ENCODE results near the gene DPEP3. TPM values are rescaled to one million over a fixed set of nuclear protein-coding genes. Genes with fewer than 3 reads are reported as not detected.

The DPEP3 gene
- total RNA-seq (under 1 TPM; 0.40 to 0.51 TPM), polyA plus RNA-seq (under 1 TPM in 1 of 2 donors, not detected in 1; 0.16 TPM)
- long read RNA-seq, donor 1 = 0 reads
- long read RNA-seq, donor 2 = 0 reads
- long read RNA-seq, donor 3 = 0 reads
- long read RNA-seq, donor 4 = 0 reads
- long read RNA-seq, donor 5 = 0 reads

- no peak within 1 kb of the TSS for H3K27ac ChIP-seq (ENCODE audit: low read depth in 1 of 2, low read length in 1 of 2)
- H3K9ac ChIP-seq (ENCODE audit: insufficient read depth in 1 of 2, low read length in 2 of 2) = no peak within 1 kb of the TSS
- no peak for TF ChIP-seq CTCF (IDR thresholded peaks at IDR 0.05; ENCODE audit: control extremely low read depth, extremely low read depth)
- peaks cover 0 to 4% (median 0%) of the 10 kb centered on the region in 5 donors for H3K4me1 ChIP-seq (ENCODE audit: control insufficient read depth in 5 of 5, insufficient read depth in 5 of 5, low read length in 5 of 5)
- no peak within 1 kb of the TSS for H3K4me3 ChIP-seq
- H3K9me3 ChIP-seq (ENCODE audit: control insufficient read depth in 4 of 4, insufficient read depth in 3 of 4, low read length in 3 of 4) = no peaks in the 10 kb centered on the region
- 66 to 70% methylated on average over 59 to 62 of the region's 62 CpGs for WGBS, 2 donors
- H3K27me3 ChIP-seq (ENCODE audit: control insufficient read depth in 3 of 3, insufficient read depth in 3 of 3, low read length in 2 of 3) = no peaks in the 10 kb centered on the region
- DNase-seq = no peak
- H3K36me3 ChIP-seq (ENCODE audit: control insufficient read depth in 4 of 4, insufficient read depth in 4 of 4, low read length in 4 of 4) = no peaks in the 10 kb centered on the region
- no peak for ATAC-seq (ENCODE audit: insufficient read depth, low FRiP score)
Measured at GRCh38 chr16:67979955-67980678, at the start of gene DPEP3. Gene DPEP3 (minus strand): TSS chr16:67980499. CDS start chr16:67980380, 119 bp downstream.

GRCh38 chr16:68028996-68029395, 48.7 kb upstream of the DPEP3 start:
- ATAC-seq (ENCODE audit: insufficient read depth, low FRiP score) (no peak), DNase-seq (no peak)
- WGBS, 2 donors = 95 to 97% methylated on average over 3 of the region's 3 CpGs
- Histone ChIP-seq H3K27ac (ENCODE audit: low read depth in 1 of 2, low read length in 1 of 2) (no peak overlapping the region), H3K36me3 (ENCODE audit: control insufficient read depth in 4 of 4, insufficient read depth in 4 of 4, low read length in 4 of 4) (peaks cover 0 to 15% (median 9%) of the 10 kb centered on the region in 4 donors), H3K9me3 (ENCODE audit: control insufficient read depth in 4 of 4, insufficient read depth in 3 of 4, low read length in 3 of 4) (no peaks in the 10 kb centered on the region), H3K4me3 (no peak overlapping the region), H3K27me3 (ENCODE audit: control insufficient read depth in 3 of 3, insufficient read depth in 3 of 3, low read length in 2 of 3) (no peaks in the 10 kb centered on the region), H3K4me1 (ENCODE audit: control insufficient read depth in 5 of 5, insufficient read depth in 5 of 5, low read length in 5 of 5) (peaks cover 0 to 4% (median 0%) of the 10 kb centered on the region in 5 donors), H3K9ac (ENCODE audit: insufficient read depth in 1 of 2, low read length in 2 of 2) (no peak overlapping the region)
- TF ChIP-seq CTCF (IDR thresholded peaks at IDR 0.05; ENCODE audit: control extremely low read depth, extremely low read depth) = no peak

GRCh38 chr16:68022728-68023537, 42.6 kb upstream of the DPEP3 start, which contains the start of the genes DDX28 and DUS2:
Gene DDX28 (minus strand): TSS chr16:68023232. CDS start chr16:68023202, 30 bp downstream.
Gene DUS2 (plus strand): TSS chr16:68023284. CDS start chr16:68038024, 14,740 bp downstream.
- DNase-seq (peak; percentile 93 to 97 (median 94)), ATAC-seq (ENCODE audit: insufficient read depth, low FRiP score) (peak; percentile 99)
- 0% methylated on average over 70 to 84 of the region's 84 CpGs for WGBS, 2 donors
- Histone ChIP-seq H3K27me3 (ENCODE audit: control insufficient read depth in 3 of 3, insufficient read depth in 3 of 3, low read length in 2 of 3) (no peaks in the 10 kb centered on the region), H3K36me3 (ENCODE audit: control insufficient read depth in 4 of 4, insufficient read depth in 4 of 4, low read length in 4 of 4) (peaks cover 0 to 16% (median 7%) of the 10 kb centered on the region in 4 donors), H3K9ac (ENCODE audit: insufficient read depth in 1 of 2, low read length in 2 of 2) (peak within 1 kb of the TSS; percentile 80 to 87), H3K4me3 (peak within 1 kb of the TSS; percentile 98), H3K4me1 (ENCODE audit: control insufficient read depth in 5 of 5, insufficient read depth in 5 of 5, low read length in 5 of 5) (peaks cover 7 to 16% (median 9%) of the 10 kb centered on the region in 5 donors), H3K9me3 (ENCODE audit: control insufficient read depth in 4 of 4, insufficient read depth in 3 of 4, low read length in 3 of 4) (no peaks in the 10 kb centered on the region), H3K27ac (ENCODE audit: low read depth in 1 of 2, low read length in 1 of 2) (peak within 1 kb of the TSS; percentile 73 to 74)
- TF ChIP-seq CTCF (IDR thresholded peaks at IDR 0.05; ENCODE audit: control extremely low read depth, extremely low read depth) = peak; percentile 1

Measured in lung (tissue), 16 donors.